PC-3 (cell line): ENCODE results near the gene CAMK2B.

ENCODE experiments used
- CTCF ChIP-seq: fragments of 300-600 bp; sonication (generic); conservative IDR thresholded peaks from 2 replicates; pipeline ENCODE4 v1.5.1; 2017; ENCODE audit warnings: antibody characterized with exemption, low read depth, mild to moderate bottlenecking, low read length
- EZH2 ChIP-seq: fragments of 300-600 bp; sonication (generic); IDR thresholded peaks from one replicate; pipeline ENCODE4 v1.6.1; 2017; ENCODE audit warnings: antibody characterized with exemption, mild to moderate bottlenecking, low read length; ENCODE audit not compliant: unreplicated experiment

GRCh38 chr7:44256459-44256858, 68.9 kb downstream of the CAMK2B start:
- TF ChIP-seq CTCF (no peak), EZH2 (no peak)
